Psoas muscle (tissue), 8 donors: ENCODE results near the gene RPP14. TPM values are rescaled to one million over a fixed set of nuclear protein-coding genes. Genes with fewer than 3 reads are reported as not detected.

Experiments
- ATAC-seq, 4 donors: fragments of 200-7000 bp; cut with Tn5 transposase; one replicate each; pipeline ENCODE4 v1.9.1; 2020; ENCODE audit warnings: moderate library complexity in 3 of 4, mild to moderate bottlenecking in 2 of 4
- DNase-seq, 2 donors: peaks; one replicate each; pipeline ENCODE4 v3.0.0-alpha.2; 2020
- H3K27ac ChIP-seq: fragments of 200-600 bp; one replicate; pipeline ENCODE4 v1.8.0; 2022
- H3K27me3 ChIP-seq, 3 donors: fragments of 200-600 bp in 1 of 3; one replicate each; pipeline versions ENCODE4 v1.6.1 to v1.8.0; 2013 to 2022; ENCODE audit warnings: low read length in 2 of 3, mild to moderate bottlenecking in 2 of 3, moderate library complexity in 1 of 3; ENCODE audit not compliant: insufficient read depth in 3 of 3
- H3K36me3 ChIP-seq, 2 donors: fragments of 200-600 bp in 1 of 2; one replicate each; pipeline versions ENCODE4 v1.6.1 to v1.8.0; 2013 to 2022; ENCODE audit warnings: low read depth in 1 of 2, mild to moderate bottlenecking in 1 of 2, moderate library complexity in 1 of 2; ENCODE audit not compliant: insufficient read depth in 1 of 2
- H3K4me1 ChIP-seq: fragments of 200-600 bp; one replicate; pipeline ENCODE4 v1.8.0; 2022
- H3K4me3 ChIP-seq: fragments of 200-600 bp; one replicate; pipeline ENCODE4 v1.8.0; 2022; ENCODE audit warnings: mild to moderate bottlenecking
- H3K9me3 ChIP-seq: fragments of 200-600 bp; one replicate; pipeline ENCODE4 v1.8.0; 2022
- CTCF ChIP-seq: fragments of 200-600 bp; IDR thresholded peaks from one replicate; pipeline ENCODE4 v1.8.0; 2022; ENCODE audit warnings: antibody characterized with exemption
- WGBS, 3 donors: extraction: QIAGEN DNeasy Blood & Tissue Kit; methylation state at CpG; one replicate each; pipeline versions ENCODE4 v1.1.6 to v1.1.7; 2013; 5-methylcytosine and 5-hydroxymethylcytosine counted together
- intact Hi-C, 2 donors: fragments of 100-400 bp; cut with DNase I; formaldehyde crosslinking; loops; one replicate each; pipeline versions ENCODE4 v1.11.0 to v1.14.2; 2022
- polyA plus RNA-seq, 3 donors: library from polyadenylated mRNA; stranded (reverse); fragments of 200-250 nt; gene quantifications; one replicate each; pipeline ENCODE4 v1.2.3, GENCODE V29; 2013
- total RNA-seq, 4 donors: library from RNA; stranded (reverse); fragmentation: NEBNext Ultra II Directional in 2 of 4; extraction: Animal tissue kit (Norgen Biotek cat#: 25700) in 2 of 4; gene quantifications; one replicate each; pipeline versions ENCODE4 v1.2.1 to v1.2.4, GENCODE V29; 2021 to 2023
- donor health status: healthy with polysubstance abuse.
- donor health status: DM: no; HTN: no; CAD: no; lungs with moderate emphysema.
- donor health status: Bipolar disorder and iron deficiency.
- donor health status: healthy.
- donor health status: DM: yes; HTN: yes; CAD: no.
- donor health status: DM: no; HTN: no; CAD: no.
- donor health status: DM: no; HTN: no; CAD: no.
- donor health status: DM: yes; HTN: yes; CAD: no.

The RPP14 gene
- total and polyA plus RNA-seq, 7 donors, result 17.3 to 36.6 (median 28.0) TPM

- ATAC-seq (peak; percentile 95 to 98 (median 96)), DNase-seq (peak; percentile 88 to 91)
- WGBS, 3 donors, result 0 to 1% (median 0%) methylated on average over 26 to 79 of the region's 79 CpGs
- Histone ChIP-seq H3K4me1 (peaks cover 26% of the 10 kb centered on the region), H3K27me3 (no peaks in the 10 kb centered on the region), H3K36me3 (no peaks in the 10 kb centered on the region), H3K9me3 (no peaks in the 10 kb centered on the region), H3K27ac (peak within 1 kb of the TSS; percentile 43), H3K4me3 (peak within 1 kb of the TSS; percentile 70)
- TF ChIP-seq CTCF, result no peak
- intact Hi-C loops, result loop anchor here (2.0 to 5.0 kb wide), 2 partner anchors 80 to 160 kb away; partner anchors contain the start of gene KCTD6 (in 2 of the 2)
Observed at GRCh38 chr3:58332575-58333188, 26.6 kb downstream of the RPP14 start, which contains the start of gene PXK. TSS of gene PXK (plus strand) at chr3:58332892. CDS start at chr3:58332989, 97 bp downstream.

- WGBS, 3 donors, result 0 to 1% (median 0%) methylated on average over 22 to 37 of the region's 37 CpGs
- no peaks in the 10 kb centered on the region for H3K36me3 ChIP-seq
- ATAC-seq, result peak in 2 of 4 donors; percentile 14 to 31
- peak overlapping the region; percentile 70 for H3K4me3 ChIP-seq
- no peaks in the 10 kb centered on the region for H3K9me3 ChIP-seq
- intact Hi-C loops, result loop anchor here (2.0 to 5.0 kb wide), 2 partner anchors 79 to 159 kb away; partner anchors contain the start of gene KCTD6 (in 2 of the 2)
- H3K27ac ChIP-seq, result peak overlapping the region; percentile 43
- H3K4me1 ChIP-seq, result peaks cover 26% of the 10 kb centered on the region
- no peak for TF ChIP-seq CTCF
- H3K27me3 ChIP-seq, result no peaks in the 10 kb centered on the region
- peak in 1 of 2 donors; percentile 58 for DNase-seq
Observed at GRCh38 chr3:58333206-58334012, 27.4 kb downstream of the RPP14 start.

GRCh38 chr3:58334013-58334321, 27.9 kb downstream of the RPP14 start:
- Histone ChIP-seq H3K4me1 (peaks cover 26% of the 10 kb centered on the region), H3K36me3 (no peaks in the 10 kb centered on the region), H3K27me3 (no peaks in the 10 kb centered on the region), H3K27ac (peak overlapping the region; percentile 43), H3K9me3 (no peaks in the 10 kb centered on the region), H3K4me3 (peak overlapping the region; percentile 70)
- WGBS, 3 donors, result 30 to 35% (median 33%) methylated on average over 4 of the region's 4 CpGs
- intact Hi-C loops, result loop anchor here in 1 of 2 donors (5.0 kb wide), 1 partner anchor 78 kb away; no protein-coding TSS in a partner anchor
- ATAC-seq (no peak), DNase-seq (no peak)
- no peak for TF ChIP-seq CTCF

- no peaks in the 10 kb centered on the region for H3K9me3 ChIP-seq
- no peaks in the 10 kb centered on the region for H3K36me3 ChIP-seq
- TF ChIP-seq CTCF, result no peak
- peaks cover 26% of the 10 kb centered on the region for H3K4me1 ChIP-seq
- intact Hi-C loops, result loop anchor here in 1 of 2 donors (5.0 kb wide), 1 partner anchor 78 kb away; no protein-coding TSS in a partner anchor
- no peaks in the 10 kb centered on the region for H3K27me3 ChIP-seq
- 81 to 90% (median 84%) methylated on average over 1 of the region's 1 CpG for WGBS, 3 donors
- no peak for ATAC-seq
- peak overlapping the region; percentile 70 for H3K4me3 ChIP-seq
- peak overlapping the region; percentile 43 for H3K27ac ChIP-seq
- no peak for DNase-seq
Observed at GRCh38 chr3:58334506-58334884, 28.4 kb downstream of the RPP14 start.
